BJ (cell line): ENCODE data around the gene NPAT. TPM values are rescaled to one million over a fixed set of nuclear protein-coding genes. Genes with fewer than 3 reads are reported as not detected.

Experiments
- CTCF ChIA-PET: fragments of 350-600 bp; formaldehyde crosslinking; extraction: SDS; loops from one replicate; lab custom pipeline; 2021; ENCODE audit warnings: antibody characterized with exemption, inconsistent platforms; lab: Yijun Ruan, JAX
- POLR2A ChIA-PET: fragments of 300-600 bp; sonication (Branson Sonifier 250); formaldehyde crosslinking; extraction: SDS; loops from one replicate; lab custom pipeline; 2021; ENCODE audit warnings: antibody characterized with exemption; lab: Charles Lee
- DNase-seq: peaks from one replicate; pipeline ENCODE4 v3.0.0-alpha.2; 2011; ENCODE audit warnings: low read depth
- H3K27me3 ChIP-seq: 2 replicates; pipeline ENCODE4 v1.6.0; 2011; ENCODE audit warnings: low read length; ENCODE audit not compliant: control insufficient read depth, insufficient read depth
- H3K36me3 ChIP-seq: 2 replicates; pipeline ENCODE4 v1.5.1; 2011; ENCODE audit warnings: low read length; ENCODE audit not compliant: control insufficient read depth, insufficient read depth
- H3K4me3 ChIP-seq: 2 replicates; pipeline ENCODE4 v1.5.1; 2011; ENCODE audit warnings: low read depth, mild to moderate bottlenecking, control low read depth, low read length
- polyA plus RNA-seq: library from polyadenylated mRNA; depleted of rRNA; stranded (reverse); fragments of >200 nt; gene quantifications from 2 replicates; pipeline ENCODE4 v1.2.3, GENCODE V29; 2011
- TF ChIP-seq, protein P1 (sequence below): IDR thresholded peaks from 2 replicates; pipeline ENCODE4 v1.5.1; 2011; ENCODE audit warnings: low read depth, mild to moderate bottlenecking, control low read depth, inconsistent platforms, low read length, moderate library complexity; ENCODE audit not compliant: insufficient read depth

The NPAT gene
- polyA plus RNA-seq, 1 experiment, result 3.8 TPM

DNA sequence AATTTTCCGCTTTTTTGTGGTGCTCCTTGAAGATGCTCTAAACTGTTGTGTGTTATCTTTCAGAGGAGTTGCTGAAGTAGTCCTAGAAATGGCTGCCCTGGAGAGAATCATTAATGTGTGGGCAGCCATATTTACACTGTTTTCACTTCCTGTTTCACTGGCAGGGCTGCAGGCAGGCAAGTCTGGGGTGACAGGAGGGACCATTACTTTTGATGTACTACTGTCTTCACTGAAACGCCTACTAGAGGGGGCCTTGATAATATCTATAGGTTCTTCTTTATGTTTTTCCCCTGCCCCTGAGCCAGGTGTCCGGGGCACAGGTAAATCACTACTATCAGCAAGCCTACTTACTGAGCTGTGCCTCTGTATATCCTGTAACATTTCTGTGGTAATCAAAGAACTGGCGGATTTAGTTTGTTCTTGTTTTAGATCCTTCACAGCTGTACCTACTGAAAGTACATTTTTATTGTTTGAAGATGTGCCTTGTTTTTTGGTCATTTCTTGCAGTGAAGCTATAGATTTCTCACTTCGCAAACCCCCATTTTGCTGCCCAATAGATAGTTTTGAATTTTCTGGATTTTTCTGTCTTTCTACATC lies 61.4 kb downstream of the NPAT start:
- TF ChIP-seq, protein P1, sequence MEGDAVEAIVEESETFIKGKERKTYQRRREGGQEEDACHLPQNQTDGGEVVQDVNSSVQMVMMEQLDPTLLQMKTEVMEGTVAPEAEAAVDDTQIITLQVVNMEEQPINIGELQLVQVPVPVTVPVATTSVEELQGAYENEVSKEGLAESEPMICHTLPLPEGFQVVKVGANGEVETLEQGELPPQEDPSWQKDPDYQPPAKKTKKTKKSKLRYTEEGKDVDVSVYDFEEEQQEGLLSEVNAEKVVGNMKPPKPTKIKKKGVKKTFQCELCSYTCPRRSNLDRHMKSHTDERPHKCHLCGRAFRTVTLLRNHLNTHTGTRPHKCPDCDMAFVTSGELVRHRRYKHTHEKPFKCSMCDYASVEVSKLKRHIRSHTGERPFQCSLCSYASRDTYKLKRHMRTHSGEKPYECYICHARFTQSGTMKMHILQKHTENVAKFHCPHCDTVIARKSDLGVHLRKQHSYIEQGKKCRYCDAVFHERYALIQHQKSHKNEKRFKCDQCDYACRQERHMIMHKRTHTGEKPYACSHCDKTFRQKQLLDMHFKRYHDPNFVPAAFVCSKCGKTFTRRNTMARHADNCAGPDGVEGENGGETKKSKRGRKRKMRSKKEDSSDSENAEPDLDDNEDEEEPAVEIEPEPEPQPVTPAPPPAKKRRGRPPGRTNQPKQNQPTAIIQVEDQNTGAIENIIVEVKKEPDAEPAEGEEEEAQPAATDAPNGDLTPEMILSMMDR, result no peak
- Histone ChIP-seq H3K36me3 (0 out of 2 replicates have a peak, but pooled peaks cover 1% of the 10 kb centered on the region), H3K4me3 (no peak overlapping the region), H3K27me3 (no peaks in the 10 kb centered on the region)
- DNase-seq, result no peak
- CTCF ChIA-PET, result interaction anchor here (1.4 kb wide), 1 partner anchor 21 kb away, joined by 4 read pairs; no protein-coding TSS in a partner anchor
- POLR2A ChIA-PET, result no interaction called here

DNA sequence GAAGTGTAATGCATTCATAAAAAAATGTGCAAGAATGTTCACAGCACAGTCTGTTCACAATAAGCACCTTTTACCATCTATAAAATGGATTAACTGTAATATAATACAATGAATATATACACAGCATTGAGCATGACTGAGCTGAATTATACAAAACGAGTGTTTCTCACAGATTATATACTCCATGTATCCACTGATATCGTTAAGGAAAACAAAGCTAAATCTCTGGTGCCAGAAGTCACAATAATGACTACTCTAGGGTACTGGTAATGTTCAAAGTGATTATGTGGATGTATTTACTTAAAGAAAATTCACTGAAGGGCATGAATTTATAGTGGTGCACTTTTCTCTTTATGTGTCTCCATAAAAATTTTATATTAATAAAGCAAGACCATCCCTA lies 67.8 kb downstream of the NPAT start:
- TF ChIP-seq, protein P1, result no peak
- Histone ChIP-seq H3K27me3 (no peaks in the 10 kb centered on the region), H3K36me3 (peaks cover 5% of the 10 kb centered on the region), H3K4me3 (no peak overlapping the region)
- CTCF ChIA-PET, result no interaction called here
- DNase-seq, result no peak
- POLR2A ChIA-PET, result no interaction called here

DNA sequence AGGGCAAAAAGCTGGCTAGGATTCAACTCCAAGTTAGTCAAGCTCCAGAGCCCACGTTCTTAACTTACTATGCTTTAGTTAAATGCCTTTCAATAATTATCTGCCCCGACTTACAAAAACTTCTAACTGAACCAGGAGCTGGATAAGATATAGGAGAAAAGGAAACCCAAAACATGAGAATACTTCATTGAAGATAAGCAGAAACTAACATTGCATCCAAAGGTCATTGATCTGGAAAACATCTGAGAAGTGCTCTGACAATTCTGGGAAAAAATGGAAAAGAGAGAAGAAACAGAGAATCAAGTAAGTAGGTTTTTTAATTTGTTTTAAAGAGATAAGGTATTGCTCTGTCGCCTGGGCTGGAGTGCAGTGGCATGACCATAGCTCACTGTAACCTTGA lies 73.9 kb downstream of the NPAT start:
- no peak for DNase-seq
- ChIA-PET CTCF (no interaction called here), POLR2A (no interaction called here)
- TF ChIP-seq, protein P1, result no peak
- H3K27me3 ChIP-seq, result no peaks in the 10 kb centered on the region
- peaks cover 12% of the 10 kb centered on the region for H3K36me3 ChIP-seq
- no peak overlapping the region for H3K4me3 ChIP-seq

DNA sequence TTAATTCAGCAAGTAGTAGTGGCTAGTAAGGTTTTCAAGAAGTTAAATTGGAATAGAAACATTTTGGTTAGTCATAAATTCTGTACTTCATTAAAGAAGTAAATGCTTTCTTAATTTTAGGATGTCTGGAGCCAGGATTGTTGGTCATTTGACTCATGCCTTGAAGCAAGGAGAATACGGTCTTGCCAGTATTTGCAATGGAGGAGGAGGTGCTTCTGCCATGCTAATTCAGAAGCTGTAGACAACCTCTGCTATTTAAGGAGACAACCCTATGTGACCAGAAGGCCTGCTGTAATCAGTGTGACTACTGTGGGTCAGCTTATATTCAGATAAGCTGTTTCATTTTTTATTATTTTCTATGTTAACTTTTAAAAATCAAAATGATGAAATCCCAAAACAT lies 75.3 kb downstream of the NPAT start:
- DNase-seq, result no peak
- H3K4me3 ChIP-seq, result no peak overlapping the region
- H3K27me3 ChIP-seq, result no peaks in the 10 kb centered on the region
- TF ChIP-seq, protein P1, result no peak
- peaks cover 12% of the 10 kb centered on the region for H3K36me3 ChIP-seq
- CTCF ChIA-PET, result no interaction called here
- POLR2A ChIA-PET, result no interaction called here

DNA sequence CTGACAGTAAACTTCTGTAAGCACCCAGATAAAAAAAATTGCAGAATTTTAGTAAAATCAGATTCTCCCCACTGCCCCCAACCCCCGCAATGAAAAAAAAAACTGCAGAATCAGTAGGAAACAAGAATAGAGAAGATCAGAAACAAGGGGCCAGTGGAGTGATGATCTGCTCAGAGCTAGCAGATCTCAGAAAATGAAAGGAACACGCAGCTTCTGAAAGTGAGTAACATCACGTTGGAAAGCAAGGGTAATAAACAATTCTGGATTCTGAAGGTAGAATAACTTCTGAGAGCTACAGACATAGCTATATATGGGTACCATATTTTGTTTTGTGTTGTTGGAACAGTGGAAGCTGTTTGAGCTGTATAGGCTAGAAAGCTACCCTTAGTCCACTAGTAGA lies 77.8 kb downstream of the NPAT start:
- TF ChIP-seq, protein P1, result no peak
- no peak for DNase-seq
- ChIA-PET CTCF (interaction anchor here (0.7 kb wide), 2 partner anchors 26 to 145 kb away, joined by 3 read pairs; no protein-coding TSS in a partner anchor), POLR2A (no interaction called here)
- H3K36me3 ChIP-seq, result peaks cover 10% of the 10 kb centered on the region
- no peaks in the 10 kb centered on the region for H3K27me3 ChIP-seq
- H3K4me3 ChIP-seq, result no peak overlapping the region
